ENCODE data around the gene IMMP1L.
"Not testable (repeated sequence)": the region's sequence is repeated elsewhere in the genome, so short reads cannot be mapped to it uniquely, and the experiment has no call there.

Gene IMMP1L

GRCh38 chr11:31509429-31510345 lies at the start of gene IMMP1L, which contains the start of gene ELP4:
Gene IMMP1L (minus strand): TSS chr11:31509622. CDS start chr11:31463276, 46,346 bp downstream.
Gene ELP4 (plus strand): TSS chr11:31509767. CDS start chr11:31509785, 18 bp downstream.
- Mint-ChIP-seq H3K27me3 (ENCODE audit: low read depth) (no peaks in the 10 kb centered on the region), H3K27ac (peak within 1 kb of the TSS; percentile 97), H3K9me3 (no peaks in the 10 kb centered on the region), H3K4me1 (ENCODE audit: low read depth) (peaks cover 27% of the 10 kb centered on the region), H3K4me3 (peak within 1 kb of the TSS; percentile 98), H3K36me3 (ENCODE audit: low read depth) (peaks cover 7% of the 10 kb centered on the region)
- DNase-seq (ENCODE audit: low spot score) = peak; percentile 93

- H3K4me1 Mint-ChIP-seq (ENCODE audit: low read depth) = no peaks in the 10 kb centered on the region
- no peak for DNase-seq (ENCODE audit: low spot score)
- H3K27ac Mint-ChIP-seq = no peak overlapping the region
- no peaks in the 10 kb centered on the region for H3K27me3 Mint-ChIP-seq (ENCODE audit: low read depth)
- H3K4me3 Mint-ChIP-seq = no peak overlapping the region
- H3K36me3 Mint-ChIP-seq (ENCODE audit: low read depth) = no peaks in the 10 kb centered on the region
- H3K9me3 Mint-ChIP-seq = no peaks in the 10 kb centered on the region
These were observed 48.6 kb upstream of the IMMP1L start for GRCh38 chr11:31558001-31558400.

GRCh38 chr11:31555938-31556337 lies 46.5 kb upstream of the IMMP1L start:
- Mint-ChIP-seq H3K36me3 (ENCODE audit: low read depth) (no peaks in the 10 kb centered on the region), H3K4me1 (ENCODE audit: low read depth) (no peaks in the 10 kb centered on the region), H3K9me3 (no peaks in the 10 kb centered on the region), H3K27me3 (ENCODE audit: low read depth) (no peaks in the 10 kb centered on the region), H3K27ac (no peak overlapping the region), H3K4me3 (no peak overlapping the region)
- no peak for DNase-seq (ENCODE audit: low spot score)

- Mint-ChIP-seq H3K27me3 (ENCODE audit: low read depth) (no peaks in the 10 kb centered on the region), H3K4me3 (no peak overlapping the region), H3K9me3 (peaks cover 17% of the 10 kb centered on the region), H3K4me1 (ENCODE audit: low read depth) (no peaks in the 10 kb centered on the region), H3K27ac (no peak overlapping the region), H3K36me3 (ENCODE audit: low read depth) (peaks cover 23% of the 10 kb centered on the region)
- DNase-seq (ENCODE audit: low spot score) = no peak
These were observed 33.4 kb upstream of the IMMP1L start for GRCh38 chr11:31542862-31543261.

- DNase-seq (ENCODE audit: low spot score) = no peak
- H3K4me3 Mint-ChIP-seq = no peak overlapping the region
- no peak overlapping the region for H3K27ac Mint-ChIP-seq
- no peaks in the 10 kb centered on the region for H3K27me3 Mint-ChIP-seq (ENCODE audit: low read depth)
- H3K9me3 Mint-ChIP-seq = no peaks in the 10 kb centered on the region
- H3K36me3 Mint-ChIP-seq (ENCODE audit: low read depth) = no peaks in the 10 kb centered on the region
- no peaks in the 10 kb centered on the region for H3K4me1 Mint-ChIP-seq (ENCODE audit: low read depth)
These were observed 26.1 kb upstream of the IMMP1L start for GRCh38 chr11:31535479-31535878.

GRCh38 chr11:31531293-31531692 lies 21.9 kb upstream of the IMMP1L start:
- DNase-seq (ENCODE audit: low spot score) = no peak
- Mint-ChIP-seq H3K9me3 (no peaks in the 10 kb centered on the region), H3K27ac (no peak overlapping the region), H3K4me3 (no peak overlapping the region), H3K4me1 (ENCODE audit: low read depth) (no peaks in the 10 kb centered on the region), H3K36me3 (ENCODE audit: low read depth) (no peaks in the 10 kb centered on the region), H3K27me3 (ENCODE audit: low read depth) (no peaks in the 10 kb centered on the region)

- no peaks in the 10 kb centered on the region for H3K9me3 Mint-ChIP-seq
- no peaks in the 10 kb centered on the region for H3K36me3 Mint-ChIP-seq (ENCODE audit: low read depth)
- no peak for DNase-seq (ENCODE audit: low spot score)
- H3K4me3 Mint-ChIP-seq = no peak overlapping the region
- no peak overlapping the region for H3K27ac Mint-ChIP-seq
- no peaks in the 10 kb centered on the region for H3K27me3 Mint-ChIP-seq (ENCODE audit: low read depth)
- H3K4me1 Mint-ChIP-seq (ENCODE audit: low read depth) = no peaks in the 10 kb centered on the region
These were observed 20.3 kb upstream of the IMMP1L start for GRCh38 chr11:31529701-31530100.

- H3K36me3 Mint-ChIP-seq (ENCODE audit: low read depth) = no peaks in the 10 kb centered on the region
- no peak for DNase-seq (ENCODE audit: low spot score)
- no peaks in the 10 kb centered on the region for H3K4me1 Mint-ChIP-seq (ENCODE audit: low read depth)
- H3K27ac Mint-ChIP-seq = no peak overlapping the region
- no peaks in the 10 kb centered on the region for H3K27me3 Mint-ChIP-seq (ENCODE audit: low read depth)
- H3K9me3 Mint-ChIP-seq = no peaks in the 10 kb centered on the region
- no peak overlapping the region for H3K4me3 Mint-ChIP-seq
These were observed 19.8 kb upstream of the IMMP1L start for GRCh38 chr11:31529189-31529588.

GRCh38 chr11:31521497-31522150 lies 12.2 kb upstream of the IMMP1L start:
- H3K4me1 Mint-ChIP-seq (ENCODE audit: low read depth) = no peaks in the 10 kb centered on the region
- H3K36me3 Mint-ChIP-seq (ENCODE audit: low read depth) = no peaks in the 10 kb centered on the region
- H3K4me3 Mint-ChIP-seq = no peak overlapping the region
- no peaks in the 10 kb centered on the region for H3K27me3 Mint-ChIP-seq (ENCODE audit: low read depth)
- no peak overlapping the region for H3K27ac Mint-ChIP-seq
- no peaks in the 10 kb centered on the region for H3K9me3 Mint-ChIP-seq
- DNase-seq (ENCODE audit: low spot score) = no peak

- Mint-ChIP-seq H3K4me3 (no peak overlapping the region), H3K36me3 (ENCODE audit: low read depth) (peaks cover 3% of the 10 kb centered on the region), H3K27me3 (ENCODE audit: low read depth) (no peaks in the 10 kb centered on the region), H3K4me1 (ENCODE audit: low read depth) (peaks cover 24% of the 10 kb centered on the region), H3K27ac (no peak overlapping the region), H3K9me3 (no peaks in the 10 kb centered on the region)
- DNase-seq (ENCODE audit: low spot score) = no peak
These were observed 2.7 kb upstream of the IMMP1L start for GRCh38 chr11:31512117-31512516.

GRCh38 chr11:31509051-31509428 lies 382 bp downstream of the IMMP1L start:
- peaks cover 12% of the 10 kb centered on the region for H3K36me3 Mint-ChIP-seq (ENCODE audit: low read depth)
- H3K9me3 Mint-ChIP-seq = no peaks in the 10 kb centered on the region
- peak overlapping the region; percentile 97 for H3K27ac Mint-ChIP-seq
- H3K27me3 Mint-ChIP-seq (ENCODE audit: low read depth) = no peaks in the 10 kb centered on the region
- peak overlapping the region; percentile 98 for H3K4me3 Mint-ChIP-seq
- no peak for DNase-seq (ENCODE audit: low spot score)
- H3K4me1 Mint-ChIP-seq (ENCODE audit: low read depth) = peaks cover 27% of the 10 kb centered on the region

GRCh38 chr11:31500560-31500959 lies 8.9 kb downstream of the IMMP1L start:
- H3K27me3 Mint-ChIP-seq (ENCODE audit: low read depth) = no peaks in the 10 kb centered on the region
- H3K9me3 Mint-ChIP-seq = peaks cover 2% of the 10 kb centered on the region
- H3K4me3 Mint-ChIP-seq = no peak overlapping the region
- H3K4me1 Mint-ChIP-seq (ENCODE audit: low read depth) = peaks cover 3% of the 10 kb centered on the region
- peaks cover 26% of the 10 kb centered on the region for H3K36me3 Mint-ChIP-seq (ENCODE audit: low read depth)
- DNase-seq (ENCODE audit: low spot score) = no peak
- no peak overlapping the region for H3K27ac Mint-ChIP-seq

GRCh38 chr11:31499576-31500178 lies 9.7 kb downstream of the IMMP1L start:
- no peaks in the 10 kb centered on the region for H3K27me3 Mint-ChIP-seq (ENCODE audit: low read depth)
- H3K4me1 Mint-ChIP-seq (ENCODE audit: low read depth) = peaks cover 3% of the 10 kb centered on the region
- peaks cover 10% of the 10 kb centered on the region for H3K9me3 Mint-ChIP-seq
- H3K27ac Mint-ChIP-seq = no peak overlapping the region
- peaks cover 32% of the 10 kb centered on the region for H3K36me3 Mint-ChIP-seq (ENCODE audit: low read depth)
- DNase-seq (ENCODE audit: low spot score) = no peak
- H3K4me3 Mint-ChIP-seq = no peak overlapping the region

GRCh38 chr11:31493762-31494161 lies 15.7 kb downstream of the IMMP1L start:
- H3K4me3 Mint-ChIP-seq; H3K27me3 Mint-ChIP-seq (ENCODE audit: low read depth); H3K27ac Mint-ChIP-seq; DNase-seq (ENCODE audit: low spot score); H3K4me1 Mint-ChIP-seq (ENCODE audit: low read depth): not testable (repeated sequence)
- Mint-ChIP-seq H3K9me3 (peaks cover 19% of the 10 kb centered on the region), H3K36me3 (ENCODE audit: low read depth) (peaks cover 41% of the 10 kb centered on the region)
